GM23338 (cell line): ENCODE results near the gene APBA2. TPM values are rescaled to one million over a fixed set of nuclear protein-coding genes. Genes with fewer than 3 reads are reported as not detected.

Experiments
- ATAC-seq: fragments of 200-7000 bp; cut with Tn5 transposase; 3 replicates; pipeline ENCODE4 v1.9.1; 2020
- DNase-seq: peaks from one replicate; pipeline ENCODE4 v3.0.0-alpha.2; 2015; ENCODE audit warnings: low spot score
- H2AFZ ChIP-seq: fragments of 200-600 bp; sonication (generic); 2 replicates; pipeline ENCODE4 v1.8.0; 2016; ENCODE audit warnings: antibody characterized with exemption, mild to moderate bottlenecking, moderate library complexity
- H3F3A ChIP-seq: fragments of 200-600 bp; sonication (generic); replicated peaks from 2 replicates; pipeline ENCODE4 v1.8.0; 2017; ENCODE audit warnings: antibody characterized with exemption, mixed run types, low read depth
- H3K27ac ChIP-seq: fragments of 200-600 bp; sonication (generic); 2 replicates; pipeline ENCODE4 v1.6.1; 2016; ENCODE audit warnings: low read depth
- H3K27me3 ChIP-seq: fragments of 200-600 bp; sonication (generic); 2 replicates; pipeline ENCODE4 v1.8.0; 2016; ENCODE audit warnings: mild to moderate bottlenecking, mixed run types, moderate library complexity; ENCODE audit not compliant: insufficient read depth
- H3K36me3 ChIP-seq: fragments of 200-600 bp; sonication (generic); 2 replicates; pipeline ENCODE4 v1.8.0; 2016; ENCODE audit warnings: mild to moderate bottlenecking; ENCODE audit not compliant: insufficient read depth
- H3K4me1 ChIP-seq: fragments of 200-600 bp; sonication (generic); 2 replicates; pipeline ENCODE4 v1.8.0; 2016; ENCODE audit warnings: mild to moderate bottlenecking, moderate library complexity; ENCODE audit not compliant: insufficient read depth
- H3K4me2 ChIP-seq: fragments of 200-600 bp; sonication (generic); 2 replicates; pipeline ENCODE4 v1.7.1; 2017; ENCODE audit warnings: mixed run types
- H3K4me3 ChIP-seq: fragments of 200-600 bp; sonication (generic); 2 replicates; pipeline ENCODE4 v1.6.1; 2016; ENCODE audit warnings: mixed run types
- H3K79me2 ChIP-seq: fragments of 200-600 bp; sonication (generic); replicated peaks from 2 replicates; pipeline ENCODE4 v1.8.0; 2017; ENCODE audit warnings: mild to moderate bottlenecking; ENCODE audit not compliant: insufficient read depth
- H3K9me2 ChIP-seq: fragments of 200-600 bp; sonication (generic); 2 replicates; pipeline ENCODE4 v1.8.0; 2017; ENCODE audit not compliant: insufficient read depth
- H4K20me1 ChIP-seq: fragments of 200-600 bp; sonication (generic); replicated peaks from 2 replicates; pipeline ENCODE4 v1.8.0; 2017; ENCODE audit warnings: mild to moderate bottlenecking; ENCODE audit not compliant: insufficient read depth
- H3K27ac Mint-ChIP-seq: 2 replicates; pipeline ENCODE4 v1.8.0; 2020; ENCODE audit warnings: inconsistent platforms, mild to moderate bottlenecking, moderate library complexity, mixed read lengths
- H3K27me3 Mint-ChIP-seq: 3 replicates; pipeline ENCODE4 v1.8.0; 2022; ENCODE audit warnings: low read depth, mild to moderate bottlenecking, moderate library complexity, mixed read lengths, inconsistent platforms; ENCODE audit not compliant: insufficient read depth, poor library complexity
- H3K36me3 Mint-ChIP-seq: 3 replicates; pipeline ENCODE4 v1.8.0; 2021; ENCODE audit warnings: low read depth, mild to moderate bottlenecking, inconsistent platforms, moderate library complexity, mixed read lengths
- H3K4me1 Mint-ChIP-seq: 3 replicates; pipeline ENCODE4 v1.8.0; 2020; ENCODE audit warnings: mild to moderate bottlenecking, inconsistent platforms, mixed read lengths
- H3K4me3 Mint-ChIP-seq: 3 replicates; pipeline ENCODE4 v1.8.0; 2021; ENCODE audit warnings: moderate library complexity, mild to moderate bottlenecking, inconsistent platforms, mixed read lengths
- H3K9me3 Mint-ChIP-seq: 3 replicates; pipeline ENCODE4 v1.8.0; 2020; ENCODE audit warnings: moderate library complexity, mild to moderate bottlenecking, inconsistent platforms, mixed read lengths
- STAT1 ChIP-seq: IDR thresholded peaks from one replicate; pipeline ENCODE4 v1.6.1; 2016; ENCODE audit warnings: antibody characterized with exemption; ENCODE audit not compliant: unreplicated experiment
- ZNF114 ChIP-seq: fragments of 250-450 bp; sonication (Bioruptor Pico); IDR thresholded peaks from 2 replicates; pipeline ENCODE4 v1.5.0; 2020; ENCODE audit warnings: mild to moderate bottlenecking, moderate library complexity
- ZNF331 ChIP-seq: fragments of 250-450 bp; sonication (Bioruptor Pico); IDR thresholded peaks from 2 replicates; pipeline ENCODE4 v1.5.0; 2020; ENCODE audit warnings: low read depth, mild to moderate bottlenecking, moderate library complexity
- polyA plus RNA-seq: library from polyadenylated mRNA; unstranded; fragments of >200 nt; fragmentation: Nextera tagmentation; extraction: Ambion mirVana; gene quantifications from 2 replicates; pipeline ENCODE4 v1.2.1, GENCODE V29; 2016
- total RNA-seq: library from RNA; depleted of rRNA; stranded (reverse); fragments of >200 nt; shearing (Covaris generic); gene quantifications from 2 replicates; pipeline ENCODE4 v1.2.3, GENCODE V29; 2014
- TF ChIP-seq, protein P1 (sequence below): fragments of 250-450 bp; sonication (Bioruptor Pico); IDR thresholded peaks from 2 replicates; pipeline ENCODE4 v1.5.0; 2020; ENCODE audit warnings: mild to moderate bottlenecking, moderate library complexity
- TF ChIP-seq, protein P2 (sequence below), 2 experiments: fragments of 200-600 bp in 1 of 2; sonication (generic) in 1 of 2; conservative IDR thresholded peaks; 2 replicates each; pipeline versions ENCODE4 v1.5.1 to v1.6.1; 2016 to 2017; ENCODE audit warnings: antibody characterized with exemption in 2 of 2, low read depth in 2 of 2, mild to moderate bottlenecking in 2 of 2, moderate library complexity in 1 of 2

APBA2 gene
- total and polyA plus RNA-seq, 2 experiments from 2014 or later: 5.9 to 24.7 TPM

DNA sequence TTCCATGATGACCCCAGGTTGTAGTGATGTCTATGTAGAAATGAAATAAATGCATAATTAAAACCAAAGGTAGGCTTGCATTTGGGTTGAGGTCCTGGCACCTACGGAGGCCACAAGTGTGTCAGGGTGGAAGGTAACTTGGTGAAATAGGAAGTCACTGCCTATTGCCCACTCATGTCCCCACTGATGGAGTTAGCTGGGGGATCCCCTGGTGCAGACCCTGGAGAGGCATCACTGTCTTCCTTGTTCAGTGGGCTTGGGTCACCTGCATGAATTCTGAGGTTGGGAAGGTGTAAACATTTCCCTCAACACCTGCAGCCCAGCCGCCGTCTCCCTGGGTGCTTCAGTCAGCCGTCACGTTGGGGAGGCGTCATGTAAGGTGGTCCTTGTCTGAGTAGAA is 97.1 kb downstream of the APBA2 start (continued):
- no peak for TF ChIP-seq STAT1
- TF ChIP-seq, protein P1, sequence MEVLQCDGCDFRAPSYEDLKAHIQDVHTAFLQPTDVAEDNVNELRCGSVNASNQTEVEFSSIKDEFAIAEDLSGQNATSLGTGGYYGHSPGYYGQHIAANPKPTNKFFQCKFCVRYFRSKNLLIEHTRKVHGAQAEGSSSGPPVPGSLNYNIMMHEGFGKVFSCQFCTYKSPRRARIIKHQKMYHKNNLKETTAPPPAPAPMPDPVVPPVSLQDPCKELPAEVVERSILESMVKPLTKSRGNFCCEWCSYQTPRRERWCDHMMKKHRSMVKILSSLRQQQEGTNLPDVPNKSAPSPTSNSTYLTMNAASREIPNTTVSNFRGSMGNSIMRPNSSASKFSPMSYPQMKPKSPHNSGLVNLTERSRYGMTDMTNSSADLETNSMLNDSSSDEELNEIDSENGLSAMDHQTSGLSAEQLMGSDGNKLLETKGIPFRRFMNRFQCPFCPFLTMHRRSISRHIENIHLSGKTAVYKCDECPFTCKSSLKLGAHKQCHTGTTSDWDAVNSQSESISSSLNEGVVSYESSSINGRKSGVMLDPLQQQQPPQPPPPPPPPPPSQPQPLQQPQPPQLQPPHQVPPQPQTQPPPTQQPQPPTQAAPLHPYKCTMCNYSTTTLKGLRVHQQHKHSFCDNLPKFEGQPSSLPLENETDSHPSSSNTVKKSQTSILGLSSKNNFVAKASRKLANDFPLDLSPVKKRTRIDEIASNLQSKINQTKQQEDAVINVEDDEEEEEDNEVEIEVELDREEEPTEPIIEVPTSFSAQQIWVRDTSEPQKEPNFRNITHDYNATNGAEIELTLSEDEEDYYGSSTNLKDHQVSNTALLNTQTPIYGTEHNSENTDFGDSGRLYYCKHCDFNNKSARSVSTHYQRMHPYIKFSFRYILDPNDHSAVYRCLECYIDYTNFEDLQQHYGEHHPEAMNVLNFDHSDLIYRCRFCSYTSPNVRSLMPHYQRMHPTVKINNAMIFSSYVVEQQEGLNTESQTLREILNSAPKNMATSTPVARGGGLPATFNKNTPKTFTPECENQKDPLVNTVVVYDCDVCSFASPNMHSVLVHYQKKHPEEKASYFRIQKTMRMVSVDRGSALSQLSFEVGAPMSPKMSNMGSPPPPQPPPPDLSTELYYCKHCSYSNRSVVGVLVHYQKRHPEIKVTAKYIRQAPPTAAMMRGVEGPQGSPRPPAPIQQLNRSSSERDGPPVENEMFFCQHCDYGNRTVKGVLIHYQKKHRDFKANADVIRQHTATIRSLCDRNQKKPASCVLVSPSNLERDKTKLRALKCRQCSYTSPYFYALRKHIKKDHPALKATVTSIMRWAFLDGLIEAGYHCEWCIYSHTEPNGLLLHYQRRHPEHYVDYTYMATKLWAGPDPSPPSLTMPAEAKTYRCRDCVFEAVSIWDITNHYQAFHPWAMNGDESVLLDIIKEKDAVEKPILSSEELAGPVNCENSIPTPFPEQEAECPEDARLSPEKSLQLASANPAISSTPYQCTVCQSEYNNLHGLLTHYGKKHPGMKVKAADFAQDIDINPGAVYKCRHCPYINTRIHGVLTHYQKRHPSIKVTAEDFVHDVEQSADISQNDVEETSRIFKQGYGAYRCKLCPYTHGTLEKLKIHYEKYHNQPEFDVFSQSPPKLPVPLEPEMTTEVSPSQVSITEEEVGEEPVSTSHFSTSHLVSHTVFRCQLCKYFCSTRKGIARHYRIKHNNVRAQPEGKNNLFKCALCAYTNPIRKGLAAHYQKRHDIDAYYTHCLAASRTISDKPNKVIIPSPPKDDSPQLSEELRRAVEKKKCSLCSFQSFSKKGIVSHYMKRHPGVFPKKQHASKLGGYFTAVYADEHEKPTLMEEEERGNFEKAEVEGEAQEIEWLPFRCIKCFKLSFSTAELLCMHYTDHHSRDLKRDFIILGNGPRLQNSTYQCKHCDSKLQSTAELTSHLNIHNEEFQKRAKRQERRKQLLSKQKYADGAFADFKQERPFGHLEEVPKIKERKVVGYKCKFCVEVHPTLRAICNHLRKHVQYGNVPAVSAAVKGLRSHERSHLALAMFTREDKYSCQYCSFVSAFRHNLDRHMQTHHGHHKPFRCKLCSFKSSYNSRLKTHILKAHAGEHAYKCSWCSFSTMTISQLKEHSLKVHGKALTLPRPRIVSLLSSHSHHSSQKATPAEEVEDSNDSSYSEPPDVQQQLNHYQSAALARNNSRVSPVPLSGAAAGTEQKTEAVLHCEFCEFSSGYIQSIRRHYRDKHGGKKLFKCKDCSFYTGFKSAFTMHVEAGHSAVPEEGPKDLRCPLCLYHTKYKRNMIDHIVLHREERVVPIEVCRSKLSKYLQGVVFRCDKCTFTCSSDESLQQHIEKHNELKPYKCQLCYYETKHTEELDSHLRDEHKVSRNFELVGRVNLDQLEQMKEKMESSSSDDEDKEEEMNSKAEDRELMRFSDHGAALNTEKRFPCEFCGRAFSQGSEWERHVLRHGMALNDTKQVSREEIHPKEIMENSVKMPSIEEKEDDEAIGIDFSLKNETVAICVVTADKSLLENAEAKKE (CRISPR knock-in tag): no peak
- TF ChIP-seq ZNF331: no peak
- TF ChIP-seq ZNF114 (CRISPR knock-in tag): no peak

DNA sequence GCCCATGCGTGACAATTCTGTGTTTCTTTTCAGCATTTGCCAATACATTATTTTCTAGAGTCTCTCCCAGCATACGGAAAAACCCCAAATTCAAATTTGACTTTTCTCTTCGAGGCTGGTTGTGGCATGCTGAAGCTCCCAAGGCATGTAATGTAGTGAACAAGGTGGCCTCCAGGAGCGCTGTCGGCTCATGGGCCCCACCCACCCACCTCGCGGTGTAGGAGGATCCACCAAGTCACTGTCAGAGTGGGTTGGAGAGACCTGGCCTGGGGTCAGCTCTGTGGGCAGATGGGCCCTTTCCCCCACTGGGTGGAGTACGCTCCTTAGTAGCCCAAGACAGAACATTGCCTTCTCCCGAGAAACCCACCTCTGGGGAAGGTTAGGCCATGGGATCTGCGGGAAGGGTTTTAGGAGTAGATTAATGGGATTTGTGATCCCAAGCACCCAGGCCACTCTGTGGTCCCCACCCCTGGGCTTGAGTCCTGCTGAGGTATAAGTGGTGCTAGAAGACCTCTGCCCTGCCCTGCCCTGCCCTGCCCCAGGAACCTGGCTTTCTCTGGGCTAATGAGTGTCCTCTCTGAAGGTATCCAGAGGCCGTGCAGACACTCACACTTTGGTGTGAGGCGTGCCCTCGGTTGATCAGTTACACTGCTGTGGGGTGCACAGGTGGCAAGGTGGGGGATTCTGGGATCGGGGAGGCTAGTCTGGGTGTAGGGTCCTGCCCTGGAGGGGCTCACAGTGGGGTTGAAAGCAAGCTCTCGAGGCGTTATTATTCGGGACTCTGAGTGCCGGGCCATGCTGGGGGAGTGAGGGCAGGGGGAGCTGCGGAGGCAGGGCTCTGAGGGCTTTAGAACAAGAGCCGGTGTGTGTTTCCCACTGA is 97.9 kb downstream of the APBA2 start:
- H3K79me2 ChIP-seq: no peaks in the 10 kb centered on the region
- H3K27me3 Mint-ChIP-seq: peaks cover 3% of the 10 kb centered on the region
- H3K27ac ChIP-seq: no peak overlapping the region
- no peaks in the 10 kb centered on the region for H3K36me3 ChIP-seq
- no peak overlapping the region for H3K27ac Mint-ChIP-seq
- H3K4me2 ChIP-seq: no peak overlapping the region
- DNase-seq: peak; percentile 71
- H3K9me2 ChIP-seq: no peaks in the 10 kb centered on the region
- no peak overlapping the region for H3K4me3 ChIP-seq
- H3K9me3 Mint-ChIP-seq: no peaks in the 10 kb centered on the region
- no peak overlapping the region for H3K4me3 Mint-ChIP-seq
- no peaks in the 10 kb centered on the region for H3K36me3 Mint-ChIP-seq
- H3K4me1 Mint-ChIP-seq: peaks cover 16% of the 10 kb centered on the region
- no peaks in the 10 kb centered on the region for H3K4me1 ChIP-seq
- no peaks in the 10 kb centered on the region for H3K27me3 ChIP-seq
- no peaks in the 10 kb centered on the region for H4K20me1 ChIP-seq
- TF ChIP-seq, protein P2, sequence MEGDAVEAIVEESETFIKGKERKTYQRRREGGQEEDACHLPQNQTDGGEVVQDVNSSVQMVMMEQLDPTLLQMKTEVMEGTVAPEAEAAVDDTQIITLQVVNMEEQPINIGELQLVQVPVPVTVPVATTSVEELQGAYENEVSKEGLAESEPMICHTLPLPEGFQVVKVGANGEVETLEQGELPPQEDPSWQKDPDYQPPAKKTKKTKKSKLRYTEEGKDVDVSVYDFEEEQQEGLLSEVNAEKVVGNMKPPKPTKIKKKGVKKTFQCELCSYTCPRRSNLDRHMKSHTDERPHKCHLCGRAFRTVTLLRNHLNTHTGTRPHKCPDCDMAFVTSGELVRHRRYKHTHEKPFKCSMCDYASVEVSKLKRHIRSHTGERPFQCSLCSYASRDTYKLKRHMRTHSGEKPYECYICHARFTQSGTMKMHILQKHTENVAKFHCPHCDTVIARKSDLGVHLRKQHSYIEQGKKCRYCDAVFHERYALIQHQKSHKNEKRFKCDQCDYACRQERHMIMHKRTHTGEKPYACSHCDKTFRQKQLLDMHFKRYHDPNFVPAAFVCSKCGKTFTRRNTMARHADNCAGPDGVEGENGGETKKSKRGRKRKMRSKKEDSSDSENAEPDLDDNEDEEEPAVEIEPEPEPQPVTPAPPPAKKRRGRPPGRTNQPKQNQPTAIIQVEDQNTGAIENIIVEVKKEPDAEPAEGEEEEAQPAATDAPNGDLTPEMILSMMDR (conservative IDR thresholded peaks at IDR 0.05; ENCODE audit: low read depth in 2 of 2): peak; percentile 61 to 64
- TF ChIP-seq STAT1: no peak
- no peak overlapping the region for H2AFZ ChIP-seq
- ATAC-seq: peak; percentile 86
- H3F3A ChIP-seq: no peaks in the 10 kb centered on the region
